Measurements from ENCODE around the gene TNIK.

Gene TNIK

GRCh38 chr3:171059978-171060377, 400.2 kb downstream of the TNIK start:
- DNase-seq, result no peak

- no peak for DNase-seq
Measured at GRCh38 chr3:171058873-171059603, 401.2 kb downstream of the TNIK start.

GRCh38 chr3:171058058-171058457, 402.1 kb downstream of the TNIK start:
- no peak for DNase-seq

GRCh38 chr3:171057072-171057471, 403.1 kb downstream of the TNIK start:
- DNase-seq, result no peak

- DNase-seq, result no peak
Measured at GRCh38 chr3:171056528-171056927, 403.7 kb downstream of the TNIK start.

GRCh38 chr3:171055336-171056178, 404.6 kb downstream of the TNIK start:
- DNase-seq, result no peak

- no peak for DNase-seq
Measured at GRCh38 chr3:171054921-171055320, 405.3 kb downstream of the TNIK start.

- no peak for DNase-seq
Measured at GRCh38 chr3:171054231-171054630, 406.0 kb downstream of the TNIK start.

GRCh38 chr3:171049861-171050444, 410.3 kb downstream of the TNIK start:
- no peak for DNase-seq

- DNase-seq, result no peak
Measured at GRCh38 chr3:171046760-171047159, 413.4 kb downstream of the TNIK start.

- no peak for DNase-seq
Measured at GRCh38 chr3:171044835-171045793, 415.1 kb downstream of the TNIK start.

GRCh38 chr3:171044384-171044783, 415.8 kb downstream of the TNIK start:
- no peak for DNase-seq

GRCh38 chr3:171039674-171040073, 420.5 kb downstream of the TNIK start:
- no peak for DNase-seq

- no peak for DNase-seq
Measured at GRCh38 chr3:171038342-171038741, 421.9 kb downstream of the TNIK start.

- DNase-seq, result no peak
Measured at GRCh38 chr3:171028779-171029232, 431.4 kb downstream of the TNIK start.

- no peak for DNase-seq
Measured at GRCh38 chr3:171028025-171028778, 432.0 kb downstream of the TNIK start.

- no peak for DNase-seq
Measured at GRCh38 chr3:171026597-171027293, 433.5 kb downstream of the TNIK start, which contains the start of gene SLC2A2. TSS of gene SLC2A2 (minus strand) at chr3:171026720. CDS start at chr3:171026670, 50 bp downstream.

GRCh38 chr3:171023566-171023965, 436.6 kb downstream of the TNIK start:
- DNase-seq, result no peak

- DNase-seq, result no peak
Measured at GRCh38 chr3:171021377-171021776, 438.8 kb downstream of the TNIK start.

- DNase-seq, result no peak
Measured at GRCh38 chr3:171018156-171018935, 441.9 kb downstream of the TNIK start.

Data from effector CD8-positive, alpha-beta T cell (primary cell).